GM19395 (cell line): ENCODE measurements around the gene USP34.

Source experiments
- ATAC-seq: cut with Tn5 transposase; IDR thresholded peaks from one replicate; pipeline ENCODE4 v1.9.1; 2021; ENCODE audit warnings: mild to moderate bottlenecking, moderate library complexity; ENCODE audit not compliant: unreplicated experiment

The USP34 gene

DNA sequence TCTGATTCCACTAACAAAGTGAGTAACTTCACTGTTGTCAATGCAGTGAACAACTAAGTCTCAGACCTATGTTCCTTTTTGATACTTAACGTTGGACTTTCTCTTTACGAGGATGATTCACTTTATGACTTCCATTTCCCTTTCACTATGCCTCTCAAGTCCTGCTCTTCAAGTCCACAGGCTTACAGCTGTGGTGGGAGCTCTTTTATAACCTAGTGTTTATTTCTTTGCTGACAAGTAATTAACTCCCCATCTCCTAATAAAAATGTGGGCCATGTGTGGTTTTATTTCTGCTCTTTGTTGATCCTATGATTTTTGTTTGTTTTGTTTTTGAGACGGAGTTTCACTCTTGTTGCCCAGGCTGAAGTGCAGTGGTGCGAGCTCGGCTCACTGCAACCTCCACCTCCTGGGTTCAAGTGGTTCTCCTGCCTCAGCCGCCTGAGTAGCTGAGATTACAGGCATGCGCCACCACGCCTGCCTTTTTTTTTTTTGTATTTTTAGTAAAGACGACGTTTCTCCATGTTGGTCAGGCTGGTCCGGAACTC lies 142.1 kb downstream of the USP34 start:
- ATAC-seq = no peak

DNA sequence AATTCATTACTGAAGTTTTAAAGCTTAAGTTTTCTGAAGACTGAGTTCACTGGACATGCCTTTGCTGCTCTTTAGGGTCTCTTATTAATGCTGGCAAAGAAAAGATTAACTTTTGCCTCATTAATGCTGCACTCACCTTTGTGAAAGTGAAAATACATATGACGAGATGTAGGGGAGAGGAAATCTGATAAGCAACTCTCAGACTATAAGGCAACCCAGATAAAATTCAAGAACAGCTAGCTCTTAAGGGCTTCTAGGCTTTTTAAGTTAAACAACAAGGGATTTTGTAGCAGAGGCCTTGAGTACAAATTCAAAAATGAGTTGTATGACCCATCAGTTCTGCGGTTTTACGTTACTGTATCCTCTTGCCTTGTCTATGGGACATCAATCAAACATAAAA lies 143.7 kb downstream of the USP34 start:
- no peak for ATAC-seq

DNA sequence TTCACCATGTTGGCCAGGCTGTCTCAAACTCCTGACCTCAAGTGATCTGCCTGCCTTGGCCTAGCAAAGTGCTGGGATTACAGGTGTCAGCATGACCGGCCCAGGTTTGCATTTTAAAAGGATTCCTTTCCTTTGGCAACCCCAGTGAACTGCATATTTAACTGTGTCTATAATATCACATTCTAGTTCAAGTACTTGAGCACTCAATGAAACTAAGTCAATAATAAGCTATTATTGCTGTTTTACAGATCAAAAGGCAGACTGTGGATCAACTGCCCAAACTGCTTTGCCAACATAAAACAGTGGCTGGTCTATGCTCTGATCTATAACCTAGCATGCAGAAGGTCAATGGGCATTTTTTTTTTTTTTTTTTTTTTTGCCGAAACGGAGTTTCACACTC lies 144.5 kb downstream of the USP34 start:
- ATAC-seq = no peak

DNA sequence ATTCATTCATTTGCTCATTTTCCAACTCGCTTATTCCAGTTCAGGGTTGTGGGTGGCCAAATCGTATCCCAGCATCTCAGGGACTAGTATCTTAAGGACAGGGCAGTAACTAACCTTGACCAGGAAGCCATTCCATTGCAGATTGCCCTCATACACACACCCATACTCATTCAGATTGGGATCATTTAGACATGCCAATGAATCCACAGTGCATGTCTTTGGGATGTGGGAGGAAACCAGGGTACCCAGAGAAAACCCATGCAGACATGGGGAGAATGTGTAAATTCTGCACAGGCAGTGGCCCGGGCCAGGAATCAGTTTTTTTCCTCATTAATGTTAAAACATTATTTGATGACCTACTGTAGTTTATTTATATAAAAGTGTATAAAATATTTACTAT lies 150.7 kb downstream of the USP34 start:
- no peak for ATAC-seq

DNA sequence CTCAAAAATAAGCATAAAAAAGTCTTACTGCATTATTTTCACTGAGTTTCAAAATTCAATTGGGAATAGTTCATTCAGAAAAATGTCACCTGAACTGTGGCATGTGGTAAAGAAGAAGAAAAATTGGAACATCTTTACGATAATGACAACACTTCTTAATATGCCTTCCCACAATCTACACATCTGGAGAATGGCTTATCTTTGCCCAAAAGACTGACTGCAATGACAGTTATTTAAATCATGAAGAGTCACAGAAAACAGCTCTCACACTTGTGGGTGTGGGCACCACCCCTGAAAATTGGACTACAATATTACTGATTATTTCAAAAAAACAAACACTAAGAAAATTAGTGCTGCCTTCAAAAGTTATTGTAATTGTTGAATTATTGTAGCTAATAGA lies 152.3 kb downstream of the USP34 start:
- ATAC-seq = no peak

DNA sequence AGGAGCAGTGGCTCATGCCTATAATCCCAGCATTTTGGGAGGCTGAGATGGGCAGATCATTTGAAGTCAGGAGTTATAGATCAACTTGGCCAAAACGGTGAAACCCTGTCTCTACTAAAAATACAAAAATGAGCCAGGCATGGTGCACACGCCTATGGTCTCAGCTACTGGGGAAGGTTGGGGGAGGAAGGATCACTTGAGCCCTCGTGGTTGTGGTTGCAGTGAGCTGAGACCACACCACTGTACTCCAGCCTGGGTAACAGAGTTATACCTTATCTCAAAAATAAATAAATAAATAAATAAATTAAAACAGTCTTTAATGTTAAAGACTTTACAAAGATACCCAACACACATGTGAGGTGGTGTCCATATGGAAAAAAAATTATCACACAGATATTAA lies 174.9 kb downstream of the USP34 start:
- ATAC-seq = no peak

DNA sequence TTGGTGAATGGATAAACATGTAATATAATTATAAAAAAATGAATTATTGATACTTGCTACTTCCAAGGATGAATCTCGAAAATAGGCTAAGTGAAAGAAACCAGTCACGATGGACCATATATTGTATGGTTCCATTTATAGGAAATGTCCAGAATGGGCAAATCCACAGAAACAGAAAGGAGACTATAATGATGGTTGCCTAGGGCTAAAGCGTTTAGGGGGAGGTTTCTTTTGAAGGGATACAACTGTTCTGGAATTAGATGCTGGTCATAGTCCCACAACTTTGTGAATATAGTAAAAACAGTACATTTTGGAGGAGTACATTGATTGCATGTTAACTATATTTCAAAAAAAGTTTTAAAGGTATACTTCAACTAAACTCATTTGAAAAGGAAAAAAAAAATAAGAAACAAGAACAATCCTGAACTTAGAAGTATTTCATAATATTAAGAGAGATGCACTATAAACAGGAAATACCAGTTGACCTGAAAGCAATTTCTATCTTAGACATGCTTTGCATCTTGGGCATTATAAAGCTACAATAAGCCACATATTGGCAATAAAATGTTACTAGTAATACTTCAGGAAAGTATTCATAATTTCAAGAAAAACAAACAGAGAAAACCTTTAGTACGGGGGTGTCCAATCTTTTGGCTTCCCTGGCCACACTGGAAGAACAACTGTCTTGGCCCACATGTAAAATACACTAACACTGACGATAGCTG lies 178.9 kb downstream of the USP34 start:
- ATAC-seq = no peak

DNA sequence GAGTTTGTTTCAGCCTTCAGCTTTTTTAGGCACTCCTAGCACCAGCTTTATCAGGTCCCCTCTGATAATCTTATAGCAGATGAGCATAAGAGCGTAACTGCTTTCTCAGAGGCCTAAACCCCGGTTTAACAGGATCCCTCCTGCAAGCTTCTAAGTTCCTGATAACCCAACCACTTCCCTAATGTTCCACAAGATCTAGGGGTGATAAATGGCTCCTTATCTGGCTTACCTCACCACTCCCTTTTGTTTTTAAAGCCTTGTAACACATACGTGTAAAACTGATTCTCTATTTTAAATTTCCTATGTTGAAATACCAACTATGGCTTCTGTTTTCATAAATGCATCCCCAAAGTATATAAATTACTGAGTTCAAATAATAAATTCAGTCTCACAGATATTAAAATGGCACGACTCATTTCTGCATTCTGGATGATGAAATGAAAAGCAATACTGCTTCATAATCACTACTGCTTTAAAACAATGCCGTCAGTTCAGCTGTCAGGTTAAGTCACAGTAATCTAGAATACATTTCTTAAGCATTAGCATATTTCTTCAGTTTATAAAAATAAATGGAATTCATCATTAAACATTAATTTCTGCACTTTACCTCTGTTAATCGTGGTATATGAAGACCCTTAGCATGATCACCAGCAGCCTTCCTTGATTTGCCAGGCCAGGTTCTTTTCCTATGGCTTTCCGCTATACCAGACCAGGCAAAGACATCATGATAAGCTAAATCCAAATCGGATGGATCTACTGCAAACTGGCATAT lies 182.6 kb downstream of the USP34 start:
- ATAC-seq = no peak

DNA sequence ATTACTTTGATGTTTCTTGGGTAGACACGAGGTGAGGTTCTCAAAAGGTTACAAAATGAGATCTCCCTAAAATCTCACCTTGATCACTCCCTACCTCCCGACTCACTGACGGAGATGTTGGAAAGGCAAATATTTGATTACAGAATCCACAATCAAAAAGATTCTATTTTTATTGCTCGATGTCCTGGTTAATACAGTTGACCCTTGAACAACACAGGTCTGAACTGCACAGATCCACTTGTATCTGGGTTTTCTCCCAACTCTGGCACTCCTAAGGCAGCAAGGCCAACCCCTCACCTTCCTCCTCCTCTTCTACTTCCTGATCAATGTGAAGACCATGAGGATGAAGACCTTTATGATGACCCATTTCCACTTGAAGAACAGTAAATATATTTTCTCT lies 183.6 kb downstream of the USP34 start:
- no peak for ATAC-seq

DNA sequence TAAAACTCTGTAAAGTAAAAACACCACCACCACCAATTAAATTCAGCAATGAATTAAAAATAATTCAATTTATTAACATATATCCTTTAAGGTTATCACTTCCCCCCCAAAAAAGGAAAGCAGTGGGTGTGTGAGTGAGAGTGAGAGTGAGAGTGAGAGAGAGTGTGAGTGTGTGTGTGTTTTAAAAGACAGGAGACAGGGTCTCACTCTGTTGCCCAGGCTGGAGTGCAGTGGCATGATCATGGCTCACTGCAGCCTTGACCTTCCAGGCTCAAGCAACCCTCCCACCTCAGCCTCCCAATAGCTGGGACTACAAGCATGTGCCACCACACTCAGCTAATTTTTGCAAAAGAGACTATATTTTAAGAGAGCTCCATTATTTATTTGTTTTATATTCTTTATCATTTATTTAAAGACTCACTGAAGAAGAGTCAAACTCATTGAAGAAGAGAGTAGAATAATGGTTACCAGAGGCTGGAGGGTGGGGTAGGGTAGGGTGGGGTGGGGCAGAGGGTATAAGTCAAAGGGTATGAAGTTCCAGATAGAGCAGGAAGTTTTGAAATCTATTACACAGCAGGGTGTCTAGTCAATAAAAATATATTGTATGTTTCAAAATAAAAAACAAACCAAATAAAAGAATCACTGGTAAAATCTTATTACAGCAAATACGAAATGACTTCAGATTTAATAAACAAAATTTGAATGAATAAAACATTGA lies 187.3 kb downstream of the USP34 start:
- ATAC-seq = no peak

DNA sequence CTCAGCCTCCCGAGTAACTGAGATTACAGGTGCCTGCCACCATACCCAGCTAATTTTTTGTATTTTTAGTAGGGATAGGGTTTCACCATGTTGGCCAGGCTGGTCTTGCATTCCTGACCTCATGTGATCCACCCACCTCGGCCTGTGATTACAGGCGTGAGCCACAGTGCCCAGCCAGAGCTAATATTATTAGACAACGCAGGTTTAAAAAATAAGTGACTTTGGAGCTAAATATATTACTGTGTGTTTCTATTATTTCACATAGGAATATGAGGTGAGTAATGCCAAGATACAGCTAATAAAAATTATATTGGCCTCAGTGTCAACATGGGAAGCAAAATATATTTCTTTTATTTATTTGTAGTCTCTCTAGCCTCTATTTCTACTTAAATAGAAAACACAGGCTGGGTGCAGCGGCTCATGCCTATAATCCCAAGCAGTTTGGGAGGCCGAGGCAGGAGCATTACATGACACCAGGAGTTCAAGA lies 188.7 kb downstream of the USP34 start:
- ATAC-seq = no peak

DNA sequence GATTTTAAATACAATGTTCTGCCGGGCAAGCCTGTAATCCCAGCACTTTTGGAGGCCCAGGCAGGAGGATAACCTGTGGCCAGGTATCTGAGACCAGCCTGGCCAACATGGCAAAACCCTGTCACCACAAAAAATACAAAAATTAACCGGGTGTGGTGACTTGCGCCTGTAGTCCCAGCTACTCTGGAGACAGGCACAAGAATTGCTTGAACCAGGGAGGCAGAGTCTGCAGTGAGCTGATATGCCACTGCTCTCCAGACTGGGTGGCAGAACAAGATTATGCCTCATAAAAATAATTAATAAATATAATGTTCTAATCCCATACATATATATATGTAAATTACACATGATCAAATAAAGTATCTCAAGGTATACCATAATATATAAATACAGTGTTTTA lies 189.6 kb downstream of the USP34 start:
- no peak for ATAC-seq

DNA sequence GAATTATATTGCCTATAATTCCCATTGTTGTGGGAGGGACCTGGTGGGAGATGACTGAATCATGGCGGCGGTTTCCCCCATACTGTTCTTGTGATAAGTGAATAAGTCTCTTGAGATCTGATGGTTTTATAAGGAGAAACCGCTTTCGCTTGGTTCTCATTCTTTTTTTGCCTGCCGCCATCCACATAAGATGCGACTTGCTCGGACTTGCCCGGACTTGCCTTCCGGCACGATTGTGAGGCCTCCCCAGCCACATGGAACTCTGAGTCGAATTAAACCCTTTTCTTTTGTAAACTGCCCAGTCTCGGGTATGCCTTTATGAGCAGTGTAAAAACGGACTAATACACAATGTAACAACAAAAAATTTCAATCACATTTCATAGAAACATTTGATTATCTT lies 193.1 kb downstream of the USP34 start:
- ATAC-seq = no peak

DNA sequence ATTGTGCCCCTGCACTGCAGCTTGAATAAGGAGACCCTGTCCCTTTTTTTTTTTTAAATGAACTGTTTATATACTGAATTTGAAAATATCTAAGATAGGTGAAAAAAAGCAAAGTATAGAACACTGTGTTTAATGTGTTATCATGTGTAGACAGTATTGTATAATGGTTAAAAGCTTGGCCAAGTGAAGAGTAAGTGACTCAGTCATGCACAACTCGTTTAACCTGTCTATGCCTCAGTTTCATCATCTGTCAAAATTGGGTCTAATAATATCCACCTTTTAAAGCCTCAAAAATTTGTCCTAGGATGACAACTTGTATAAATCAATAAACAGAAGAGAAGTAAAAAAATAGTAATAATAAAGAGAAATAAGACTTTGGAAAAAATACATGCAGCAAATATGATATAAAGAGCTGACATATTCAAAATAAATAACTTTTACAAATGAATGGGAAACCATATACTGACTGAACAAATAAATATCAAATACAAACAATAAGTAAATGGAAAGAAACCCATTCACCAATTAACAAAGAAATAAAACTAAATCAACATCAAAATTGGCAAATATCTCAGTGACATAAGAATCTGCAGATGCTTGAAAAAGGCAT lies 195.2 kb downstream of the USP34 start:
- ATAC-seq = no peak

DNA sequence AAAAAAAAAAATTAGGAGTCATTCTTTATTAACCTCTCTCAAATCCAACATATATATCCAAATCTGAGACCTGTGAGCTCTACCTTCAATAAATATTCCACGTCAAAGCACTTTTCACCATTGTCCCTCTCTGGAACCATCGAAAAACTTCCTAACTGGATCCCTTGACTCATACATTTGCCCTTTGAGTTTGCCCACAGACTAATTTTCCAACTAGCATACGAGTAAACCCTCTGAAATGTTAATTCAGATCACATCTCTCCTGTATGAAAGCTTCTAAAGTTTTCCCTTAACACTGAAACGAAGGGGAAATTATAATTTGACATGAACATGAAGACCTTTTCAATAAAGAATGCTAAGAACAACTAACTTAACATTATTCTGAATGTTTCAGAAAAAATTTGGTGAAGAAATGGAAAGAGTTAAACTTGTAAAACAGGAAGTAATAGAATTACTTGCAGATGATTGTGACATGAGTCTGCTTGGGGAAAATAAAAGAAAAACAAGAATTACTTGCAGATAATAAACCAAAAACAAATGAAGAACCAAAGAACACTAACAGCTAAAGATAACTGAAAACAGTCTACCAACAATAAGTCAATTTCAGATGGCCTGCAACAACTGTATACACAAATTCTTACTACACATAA lies 198.3 kb downstream of the USP34 start:
- no peak for ATAC-seq

DNA sequence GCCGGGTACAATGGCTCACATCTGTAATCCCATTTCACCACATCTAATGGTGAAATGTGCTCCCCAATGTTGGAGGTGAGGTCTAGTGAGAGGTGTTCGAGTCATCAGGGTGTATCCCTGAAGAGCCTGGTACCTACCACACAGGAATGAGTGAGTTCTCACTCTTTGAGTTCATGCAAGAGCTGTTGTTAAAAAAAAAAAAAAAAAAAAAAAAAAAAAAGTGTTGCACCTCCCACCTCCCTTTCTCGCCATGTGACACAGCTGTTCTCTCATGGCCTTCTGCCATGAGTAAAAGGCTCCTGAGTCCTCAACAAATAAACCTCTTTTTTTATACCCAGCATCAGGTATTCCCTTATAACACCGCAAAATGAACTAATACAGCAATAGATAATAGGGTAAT lies 202.6 kb downstream of the USP34 start:
- ATAC-seq = no peak

DNA sequence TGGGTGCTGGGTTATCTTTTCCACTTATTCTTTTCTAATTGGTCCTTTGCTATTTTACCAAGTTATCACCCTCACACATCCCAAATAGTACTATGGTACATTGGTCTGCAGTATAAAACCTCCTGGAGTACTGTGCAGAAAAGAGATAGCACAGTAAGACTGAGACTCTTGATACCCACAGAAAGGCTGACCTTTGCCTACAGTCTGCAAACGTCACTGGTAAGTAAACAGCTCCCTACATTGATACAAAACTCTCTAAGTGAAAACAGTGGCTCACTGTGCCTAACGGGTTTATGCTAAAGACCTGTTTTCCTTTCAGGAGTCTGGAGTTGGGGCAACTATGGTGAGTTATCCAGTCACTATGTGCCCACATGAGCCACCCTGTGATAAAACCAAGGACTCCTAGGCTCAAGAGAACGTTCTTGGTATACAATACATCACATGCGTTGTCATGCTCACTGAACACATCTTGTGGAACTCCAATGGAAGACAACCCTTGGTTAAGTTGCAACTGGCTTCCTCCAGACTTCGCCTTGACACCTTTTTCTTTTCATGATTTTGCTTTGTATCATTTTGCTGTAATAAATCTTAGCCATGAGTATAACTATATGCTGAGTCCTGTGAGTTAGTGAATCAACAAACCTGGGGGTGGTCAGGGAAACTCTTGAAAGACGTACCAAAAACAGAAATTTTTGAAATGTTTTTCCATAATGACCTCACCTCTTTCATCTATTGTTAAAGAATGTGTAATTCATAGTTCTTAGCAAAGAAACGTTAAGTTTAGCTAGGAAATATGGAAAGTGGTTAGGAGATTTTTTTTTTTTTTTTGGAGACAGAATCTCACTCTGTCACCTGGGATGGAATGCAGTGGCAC lies 204.0 kb downstream of the USP34 start:
- ATAC-seq = no peak

DNA sequence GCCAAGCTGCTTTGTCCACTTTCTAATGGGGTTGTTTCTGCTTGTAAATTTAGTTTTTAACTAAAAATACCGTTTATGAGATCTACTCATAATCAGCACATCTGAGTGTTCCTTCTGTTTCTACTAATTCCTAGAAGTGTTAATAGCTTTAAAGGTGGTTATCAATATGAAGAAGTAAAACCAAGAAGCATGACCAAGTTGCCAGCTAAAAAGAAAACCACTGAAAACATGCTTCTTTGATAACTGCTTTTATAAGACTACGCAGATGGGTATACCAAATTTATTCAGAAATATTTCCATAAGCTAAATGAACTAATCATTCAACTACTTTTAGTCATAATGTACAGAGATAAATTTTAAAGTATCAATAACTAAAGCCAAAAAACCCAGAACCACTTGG lies 207.1 kb downstream of the USP34 start:
- ATAC-seq = no peak

DNA sequence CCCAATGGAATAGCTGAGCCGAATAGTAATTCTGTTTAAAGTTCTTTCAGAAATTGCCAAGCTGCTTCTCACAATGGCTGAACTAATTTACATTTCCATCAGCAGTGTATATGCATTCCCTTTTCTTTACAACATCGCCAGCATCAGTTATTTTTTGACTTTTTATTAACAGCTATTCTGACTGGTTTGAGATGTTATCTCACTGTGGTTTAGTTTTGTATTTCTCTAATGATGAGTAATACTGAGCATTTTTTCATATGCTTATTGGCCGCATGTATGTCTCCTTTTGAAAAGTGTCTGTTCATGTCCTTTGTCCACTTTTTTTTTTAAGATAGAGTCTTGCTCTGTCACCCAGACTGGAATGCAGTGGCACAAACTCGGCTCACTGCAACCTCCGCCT lies 208.2 kb downstream of the USP34 start:
- ATAC-seq = no peak

DNA sequence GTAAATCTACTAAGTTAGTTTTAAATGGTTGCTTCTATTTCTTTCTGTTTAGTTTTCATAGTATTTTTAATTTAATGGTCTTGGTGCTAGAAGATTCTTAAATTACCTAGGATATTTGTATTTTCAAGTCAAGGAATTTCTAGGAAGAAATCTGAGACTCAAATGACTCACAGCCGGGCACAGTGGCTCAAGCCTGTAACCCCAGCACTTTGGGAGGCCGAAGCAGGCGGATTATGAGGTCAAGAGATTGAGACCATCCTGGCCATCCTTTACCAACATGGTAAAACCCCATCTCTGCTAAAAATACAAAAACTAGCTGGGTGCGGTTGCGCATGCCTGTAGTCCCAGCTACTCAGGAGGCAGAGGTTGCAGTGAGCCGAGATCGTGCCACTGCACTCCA lies 213.4 kb downstream of the USP34 start:
- no peak for ATAC-seq
